ENCODE data around the gene GALNTL6. TPM values are rescaled to one million over a fixed set of nuclear protein-coding genes. Genes with fewer than 3 reads are reported as not detected.

The GALNTL6 gene
- total and polyA plus RNA-seq, 2 donors (not counting 3 experiments of a cell fraction or from before 2014, with no cell fraction given): not detected

- Histone ChIP-seq H3K9ac (replicated peaks; ENCODE audit: extremely low read depth, insufficient read depth, low read length) (no peak overlapping the region), H2AFZ (ENCODE audit: low read depth, low read length) (no peak overlapping the region), H3K36me3 (ENCODE audit: control insufficient read depth in 2 of 2, extremely low read depth in 1 of 2, insufficient read depth in 2 of 2, low read length in 2 of 2) (no peaks in the 10 kb centered on the region), H3K4me3 (replicated peaks in 1 of 3; ENCODE audit: insufficient read depth in 1 of 3, low read depth in 1 of 3, low read length in 3 of 3) (no peak overlapping the region), H3K9me3 (replicated peaks; ENCODE audit: control insufficient read depth, insufficient read depth, low read length) (peaks cover 3% of the 10 kb centered on the region), H3K27me3 (ENCODE audit: control insufficient read depth in 2 of 2, insufficient read depth in 2 of 2, low read length in 2 of 2) (no peaks in the 10 kb centered on the region), H3K4me2 (ENCODE audit: insufficient read depth, low read length) (no peak overlapping the region), H4K20me1 (replicated peaks; ENCODE audit: control insufficient read depth, extremely low read depth, insufficient read depth, low read length) (no peaks in the 10 kb centered on the region), H3K79me2 (ENCODE audit: control insufficient read depth, insufficient read depth, low read length) (no peaks in the 10 kb centered on the region), H3K27ac (ENCODE audit: insufficient read depth, low read depth, low read length) (no peak overlapping the region), H3K9me1 (replicated peaks; ENCODE audit: control insufficient read depth, extremely low read depth, insufficient read depth, low read length) (no peaks in the 10 kb centered on the region), H3K4me1 (ENCODE audit: control insufficient read depth, extremely low read depth, insufficient read depth, low read length) (no peaks in the 10 kb centered on the region)
- DNase-seq (ENCODE audit: low read depth, low spot score): no peak
- dilution Hi-C loops (cut with MboI; ENCODE audit: extremely low pct_ligation_motif_present, low sequenced_read_pairs): no loop called here
- no peak for TF ChIP-seq EZH2 (IDR thresholded peaks at IDR 0.05; ENCODE audit: borderline replicate concordance, low read depth, low read length, severe bottlenecking)
- no peak for TF ChIP-seq POLR2AphosphoS5 (IDR thresholded peaks at IDR 0.05; ENCODE audit: insufficient read depth, low read depth, low read length)
- no peak for TF ChIP-seq CTCF (IDR thresholded peaks at IDR 0.05; ENCODE audit: extremely low read depth in 1 of 2, insufficient read depth in 1 of 2, low read depth in 1 of 2, low read length in 2 of 2)
- TF ChIP-seq POLR2A (IDR thresholded peaks at IDR 0.05; ENCODE audit: low read depth, low read length): no peak
- TF ChIP-seq GATA2 (IDR thresholded peaks at IDR 0.05; ENCODE audit: insufficient read depth, insufficient read length, low read depth, low read length): no peak
- no peak for TF ChIP-seq JUN (IDR thresholded peaks at IDR 0.05; ENCODE audit: borderline replicate concordance, insufficient read depth, insufficient read length, low read depth)
- no peak for TF ChIP-seq MAX (IDR thresholded peaks at IDR 0.05; ENCODE audit: insufficient read depth, insufficient read length)
- no peak for TF ChIP-seq FOS (IDR thresholded peaks at IDR 0.05; ENCODE audit: borderline replicate concordance, insufficient read depth, low read length)
- TF ChIP-seq MYC (IDR thresholded peaks at IDR 0.05; ENCODE audit: low read depth, low read length): no peak
- BruUV-seq (replicated peaks): no TSS peak
- CTCF ChIA-PET: no interaction called here
- POLR2A ChIA-PET: no interaction called here
- no peak for FAIRE-seq
- intact Hi-C loops (cut with micrococcal nuclease): no loop called here
These were observed 895.0 kb downstream of the GALNTL6 start for GRCh38 chr4:172708184-172708583.

Measured in endothelial cell of umbilical vein (primary cell).